Glutamatergic neuron (in vitro differentiated cells): ENCODE results near the gene TBC1D14. TPM values are rescaled to one million over a fixed set of nuclear protein-coding genes. Genes with fewer than 3 reads are reported as not detected.
A peak's percentile ranks its signal among the peaks of the same experiment; 100 is the strongest.
"Not testable (repeated sequence)": the region's sequence is repeated elsewhere in the genome, so short reads cannot be mapped to it uniquely, and the experiment has no call there.

Experiments
- DNase-seq: peaks from one replicate; pipeline ENCODE4 v3.0.0; 2022
- H3K27ac Mint-ChIP-seq: one replicate; pipeline ENCODE4 v1.8.0; 2020; ENCODE audit warnings: mild to moderate bottlenecking, mixed read lengths, inconsistent platforms; ENCODE audit not compliant: unreplicated experiment
- H3K27me3 Mint-ChIP-seq: one replicate; pipeline ENCODE4 v1.8.0; 2020; ENCODE audit warnings: mild to moderate bottlenecking, moderate library complexity, mixed read lengths, inconsistent platforms; ENCODE audit not compliant: unreplicated experiment
- H3K36me3 Mint-ChIP-seq: one replicate; pipeline ENCODE4 v1.8.0; 2020; ENCODE audit warnings: mild to moderate bottlenecking, mixed read lengths, inconsistent platforms; ENCODE audit not compliant: unreplicated experiment
- H3K4me1 Mint-ChIP-seq: one replicate; pipeline ENCODE4 v1.8.0; 2020; ENCODE audit warnings: mild to moderate bottlenecking, low read depth, mixed read lengths, inconsistent platforms; ENCODE audit not compliant: unreplicated experiment
- H3K4me3 Mint-ChIP-seq: one replicate; pipeline ENCODE4 v1.8.0; 2020; ENCODE audit warnings: mild to moderate bottlenecking, mixed read lengths, inconsistent platforms; ENCODE audit not compliant: unreplicated experiment
- H3K9me3 Mint-ChIP-seq: one replicate; pipeline ENCODE4 v1.8.0; 2020; ENCODE audit warnings: mild to moderate bottlenecking, moderate library complexity, mixed read lengths, inconsistent platforms; ENCODE audit not compliant: unreplicated experiment
- CTCF ChIP-seq: fragments of 200-600 bp; sonication (generic); IDR thresholded peaks from one replicate; pipeline ENCODE4 v1.5.0; 2021; ENCODE audit not compliant: partially characterized antibody, unreplicated experiment
- total RNA-seq: library from RNA; stranded (reverse); fragmentation: NEBNext Ultra II Directional; extraction: Animal tissue kit (Norgen Biotek cat#: 25700); gene quantifications from one replicate; pipeline ENCODE4 v1.2.1, GENCODE V29; 2021; ENCODE audit not compliant: unreplicated experiment

The TBC1D14 gene
- total RNA-seq, 1 donor from 2014 or later, result 82.2 TPM

GRCh38 chr4:7075962-7076695 lies 166.5 kb downstream of the TBC1D14 start:
- peaks cover 10% of the 10 kb centered on the region for H3K9me3 Mint-ChIP-seq
- H3K4me3 Mint-ChIP-seq, result no peak overlapping the region
- no peak for TF ChIP-seq CTCF
- H3K36me3 Mint-ChIP-seq, result no peaks in the 10 kb centered on the region
- DNase-seq, result peak; percentile 47
- H3K27me3 Mint-ChIP-seq, result peaks cover 7% of the 10 kb centered on the region
- H3K4me1 Mint-ChIP-seq, result no peaks in the 10 kb centered on the region
- no peak overlapping the region for H3K27ac Mint-ChIP-seq

- Mint-ChIP-seq H3K9me3 (peaks cover 12% of the 10 kb centered on the region), H3K4me1 (peaks cover 2% of the 10 kb centered on the region), H3K36me3 (no peaks in the 10 kb centered on the region), H3K4me3 (no peak overlapping the region), H3K27ac (no peak overlapping the region), H3K27me3 (peaks cover 7% of the 10 kb centered on the region)
- DNase-seq, result no peak
- no peak for TF ChIP-seq CTCF
Measured at GRCh38 chr4:7076696-7077082, 167.1 kb downstream of the TBC1D14 start.

GRCh38 chr4:7077371-7077770 lies 167.7 kb downstream of the TBC1D14 start:
- no peak for DNase-seq
- no peak overlapping the region for H3K4me3 Mint-ChIP-seq
- H3K27me3 Mint-ChIP-seq, result peaks cover 7% of the 10 kb centered on the region
- no peaks in the 10 kb centered on the region for H3K36me3 Mint-ChIP-seq
- no peak overlapping the region for H3K27ac Mint-ChIP-seq
- peaks cover 7% of the 10 kb centered on the region for H3K4me1 Mint-ChIP-seq
- peaks cover 12% of the 10 kb centered on the region for H3K9me3 Mint-ChIP-seq
- no peak for TF ChIP-seq CTCF

- peaks cover 6% of the 10 kb centered on the region for H3K27me3 Mint-ChIP-seq
- no peak overlapping the region for H3K4me3 Mint-ChIP-seq
- H3K4me1 Mint-ChIP-seq, result peaks cover 7% of the 10 kb centered on the region
- H3K27ac Mint-ChIP-seq, result no peak overlapping the region
- DNase-seq, result no peak
- no peaks in the 10 kb centered on the region for H3K36me3 Mint-ChIP-seq
- H3K9me3 Mint-ChIP-seq, result peaks cover 12% of the 10 kb centered on the region
- no peak for TF ChIP-seq CTCF
Measured at GRCh38 chr4:7078025-7078424, 168.4 kb downstream of the TBC1D14 start.

GRCh38 chr4:7079483-7079882 lies 169.9 kb downstream of the TBC1D14 start:
- not testable (repeated sequence) for H3K27ac Mint-ChIP-seq, H3K27me3 Mint-ChIP-seq, H3K36me3 Mint-ChIP-seq, H3K4me3 Mint-ChIP-seq, DNase-seq, H3K4me1 Mint-ChIP-seq
- H3K9me3 Mint-ChIP-seq, result peaks cover 12% of the 10 kb centered on the region

GRCh38 chr4:7079909-7080308 lies 170.3 kb downstream of the TBC1D14 start:
- H3K4me1 Mint-ChIP-seq, H3K27me3 Mint-ChIP-seq, H3K36me3 Mint-ChIP-seq, H3K27ac Mint-ChIP-seq, DNase-seq, H3K4me3 Mint-ChIP-seq: not testable (repeated sequence)
- H3K9me3 Mint-ChIP-seq, result peaks cover 12% of the 10 kb centered on the region
